Neural progenitor cell (in vitro differentiated cells): ENCODE results near the gene PRRT4. TPM values are rescaled to one million over a fixed set of nuclear protein-coding genes. Genes with fewer than 3 reads are reported as not detected.
A peak's percentile ranks its signal among the peaks of the same experiment; 100 is the strongest.

ENCODE experiments used
- DNase-seq: peaks from one replicate; pipeline ENCODE4 v3.0.0-alpha.2; 2016; ENCODE audit warnings: low spot score
- H2AFZ ChIP-seq: fragments of 200-600 bp; sonication (generic); replicated peaks from 2 replicates; pipeline ENCODE4 v1.6.1; 2016; ENCODE audit warnings: antibody characterized with exemption
- H3F3A ChIP-seq: fragments of 200-600 bp; sonication (generic); 2 replicates; pipeline ENCODE4 v1.6.1; 2016; ENCODE audit warnings: antibody characterized with exemption, low read depth
- H3K27ac ChIP-seq: fragments of 200-600 bp; sonication (generic); 2 replicates; pipeline ENCODE4 v1.5.1; 2016; ENCODE audit warnings: mild to moderate bottlenecking
- H3K27me3 ChIP-seq: fragments of 200-600 bp; sonication (generic); 2 replicates; pipeline ENCODE4 v1.6.1; 2016; ENCODE audit warnings: mild to moderate bottlenecking, moderate library complexity
- H3K36me3 ChIP-seq: fragments of 200-600 bp; sonication (generic); 2 replicates; pipeline ENCODE4 v1.5.1; 2016
- H3K4me1 ChIP-seq: fragments of 200-600 bp; sonication (generic); 2 replicates; pipeline ENCODE4 v1.6.1; 2016; ENCODE audit warnings: mixed run types
- H3K4me2 ChIP-seq: fragments of 200-600 bp; sonication (generic); 2 replicates; pipeline ENCODE4 v1.6.1; 2016
- H3K4me3 ChIP-seq: fragments of 200-600 bp; sonication (generic); 2 replicates; pipeline ENCODE4 v1.5.1; 2016
- H3K79me2 ChIP-seq: fragments of 200-600 bp; sonication (generic); 2 replicates; pipeline ENCODE4 v1.6.1; 2016; ENCODE audit warnings: low read depth
- H3K9ac ChIP-seq: fragments of 200-600 bp; sonication (generic); 2 replicates; pipeline ENCODE4 v1.6.1; 2016
- H3K9me3 ChIP-seq: fragments of 200-600 bp; sonication (generic); 2 replicates; pipeline ENCODE4 v1.5.1; 2016; ENCODE audit warnings: low read depth
- H4K20me1 ChIP-seq: fragments of 200-600 bp; sonication (generic); 2 replicates; pipeline ENCODE4 v1.6.1; 2016; ENCODE audit warnings: low read depth
- H3K27ac Mint-ChIP-seq: 3 replicates; pipeline ENCODE4 v1.8.0; 2021; ENCODE audit warnings: mixed read lengths
- H3K27me3 Mint-ChIP-seq: 2 replicates; pipeline ENCODE4 v1.8.0; 2022; ENCODE audit warnings: low read depth, mild to moderate bottlenecking, inconsistent platforms, moderate library complexity, mixed read lengths; ENCODE audit not compliant: insufficient read depth
- H3K36me3 Mint-ChIP-seq: 3 replicates; pipeline ENCODE4 v1.8.0; 2021; ENCODE audit warnings: mixed read lengths
- H3K4me1 Mint-ChIP-seq: 3 replicates; pipeline ENCODE4 v1.8.0; 2021; ENCODE audit warnings: mixed read lengths
- H3K4me3 Mint-ChIP-seq: 3 replicates; pipeline ENCODE4 v1.8.0; 2021; ENCODE audit warnings: mild to moderate bottlenecking, moderate library complexity, mixed read lengths
- H3K9me3 Mint-ChIP-seq: 3 replicates; pipeline ENCODE4 v1.8.0; 2020; ENCODE audit warnings: mixed read lengths
- CTCF ChIP-seq: fragments of 200-600 bp; sonication (generic); IDR thresholded peaks from 2 replicates; pipeline ENCODE4 v1.5.1; 2017; ENCODE audit warnings: antibody characterized with exemption, mild to moderate bottlenecking
- EZH2 ChIP-seq: fragments of 200-600 bp; sonication (generic); IDR thresholded peaks from 2 replicates; pipeline ENCODE4 v1.6.1; 2017; ENCODE audit warnings: antibody characterized with exemption, mild to moderate bottlenecking, moderate library complexity
- EZH2phosphoT487 ChIP-seq: fragments of 200-600 bp; sonication (generic); IDR thresholded peaks from 2 replicates; pipeline ENCODE4 v1.6.1; 2017; ENCODE audit warnings: antibody characterized with exemption
- total RNA-seq: library from RNA; depleted of rRNA; stranded (reverse); fragments of >200 nt; gene quantifications from 2 replicates; pipeline ENCODE4 v1.2.3, GENCODE V29; 2015; ENCODE audit warnings: low replicate concordance

PRRT4 gene
- total RNA-seq, 1 donor from 2014 or later, result not detected

- Histone ChIP-seq H4K20me1 (no peaks in the 10 kb centered on the region), H3K4me1 (peaks cover 7% of the 10 kb centered on the region), H3K27me3 (peaks cover 93% of the 10 kb centered on the region), H3F3A (peaks cover 13% of the 10 kb centered on the region), H3K9me3 (no peaks in the 10 kb centered on the region), H3K79me2 (no peaks in the 10 kb centered on the region), H3K4me2 (no peak overlapping the region), H2AFZ (no peak overlapping the region), H3K27ac (no peak overlapping the region), H3K4me3 (no peak overlapping the region), H3K36me3 (no peaks in the 10 kb centered on the region), H3K9ac (no peak overlapping the region)
- Mint-ChIP-seq H3K36me3 (peaks cover 2% of the 10 kb centered on the region), H3K27me3 (peaks cover 48% of the 10 kb centered on the region), H3K27ac (no peak overlapping the region), H3K9me3 (no peaks in the 10 kb centered on the region), H3K4me1 (peaks cover 36% of the 10 kb centered on the region), H3K4me3 (peak overlapping the region; percentile 33)
- DNase-seq, result no peak
- no peak for TF ChIP-seq CTCF
- no peak for TF ChIP-seq EZH2phosphoT487
- no peak for TF ChIP-seq EZH2
Measured at GRCh38 chr7:128359336-128359735, 2.2 kb downstream of the PRRT4 start.

GRCh38 chr7:128358233-128358632, 3.3 kb downstream of the PRRT4 start:
- peaks cover 43% of the 10 kb centered on the region for H3K27me3 Mint-ChIP-seq
- peaks cover 9% of the 10 kb centered on the region for H3F3A ChIP-seq

GRCh38 chr7:128357217-128357613, 4.3 kb downstream of the PRRT4 start:
- no peak overlapping the region for H3K4me3 ChIP-seq
- peaks cover 13% of the 10 kb centered on the region for H3K4me1 ChIP-seq
- H3K36me3 ChIP-seq, result no peaks in the 10 kb centered on the region
- H3F3A ChIP-seq, result peaks cover 7% of the 10 kb centered on the region
- H2AFZ ChIP-seq, result no peak overlapping the region
- no peak for TF ChIP-seq EZH2phosphoT487
- no peak for TF ChIP-seq CTCF
- no peak for TF ChIP-seq EZH2
- Mint-ChIP-seq H3K4me3 (no peak overlapping the region), H3K36me3 (peaks cover 2% of the 10 kb centered on the region), H3K27me3 (peaks cover 36% of the 10 kb centered on the region), H3K9me3 (no peaks in the 10 kb centered on the region), H3K4me1 (peaks cover 46% of the 10 kb centered on the region), H3K27ac (no peak overlapping the region)
- H3K9ac ChIP-seq, result no peak overlapping the region
- peak; percentile 9 for DNase-seq
- no peaks in the 10 kb centered on the region for H4K20me1 ChIP-seq
- H3K27me3 ChIP-seq, result peaks cover 93% of the 10 kb centered on the region
- no peaks in the 10 kb centered on the region for H3K79me2 ChIP-seq
- no peak overlapping the region for H3K4me2 ChIP-seq
- no peaks in the 10 kb centered on the region for H3K9me3 ChIP-seq
- no peak overlapping the region for H3K27ac ChIP-seq

More at GRCh38 chr7:128358233-128358632, 3.3 kb downstream of the PRRT4 start:
- Mint-ChIP-seq H3K4me1 (peaks cover 39% of the 10 kb centered on the region), H3K9me3 (no peaks in the 10 kb centered on the region), H3K4me3 (peak overlapping the region; percentile 55), H3K36me3 (peaks cover 2% of the 10 kb centered on the region), H3K27ac (no peak overlapping the region)
- Histone ChIP-seq H4K20me1 (no peaks in the 10 kb centered on the region), H3K4me1 (peaks cover 7% of the 10 kb centered on the region), H3K4me2 (no peak overlapping the region), H3K27ac (no peak overlapping the region), H2AFZ (no peak overlapping the region), H3K9ac (no peak overlapping the region), H3K36me3 (no peaks in the 10 kb centered on the region), H3K27me3 (peaks cover 93% of the 10 kb centered on the region), H3K4me3 (no peak overlapping the region), H3K79me2 (no peaks in the 10 kb centered on the region), H3K9me3 (no peaks in the 10 kb centered on the region)
- DNase-seq, result no peak
- TF ChIP-seq EZH2 (no peak), CTCF (no peak), EZH2phosphoT487 (no peak)
